Measurements from ENCODE around the gene PLEKHS1. TPM values are rescaled to one million over a fixed set of nuclear protein-coding genes. Genes with fewer than 3 reads are reported as not detected.
"Not testable (repeated sequence)": the region's sequence is repeated elsewhere in the genome, so short reads cannot be mapped to it uniquely, and the experiment has no call there.

PLEKHS1 gene
- total and polyA plus RNA-seq, 4 donors, result 0.03 to 4.1 (median 0.25) TPM

GRCh38 chr10:113822174-113822573, 70.7 kb downstream of the PLEKHS1 start:
- Histone ChIP-seq H3K4me1 (ENCODE audit: control insufficient read depth in 1 of 2, insufficient read depth in 2 of 2, low read length in 2 of 2) (no peaks in the 10 kb centered on the region), H3K9me3 (ENCODE audit: control insufficient read depth, low read length) (no peaks in the 10 kb centered on the region), H3K36me3 (ENCODE audit: control insufficient read depth in 1 of 2, insufficient read depth in 2 of 2, low read length in 1 of 2) (no peaks in the 10 kb centered on the region), H3K4me3 (ENCODE audit: low read length in 2 of 2) (no peak overlapping the region), H3K27me3 (ENCODE audit: control insufficient read depth in 1 of 2, insufficient read depth in 2 of 2, low read length in 1 of 2) (no peaks in the 10 kb centered on the region), H3K27ac (ENCODE audit: low read depth in 1 of 2, low read length in 2 of 2) (no peak overlapping the region)
- ATAC-seq (ENCODE audit: low FRiP score) (no peak), DNase-seq (no peak)
- 96 to 99% methylated on average over 7 of the region's 7 CpGs for WGBS, 2 donors
- intact Hi-C loops (cut with DNase I), result no loop called here

GRCh38 chr10:113823389-113823788, 71.9 kb downstream of the PLEKHS1 start:
- no peak for ATAC-seq (ENCODE audit: low FRiP score)
- Histone ChIP-seq H3K36me3 (ENCODE audit: control insufficient read depth in 1 of 2, insufficient read depth in 2 of 2, low read length in 1 of 2) (no peaks in the 10 kb centered on the region), H3K9me3 (ENCODE audit: control insufficient read depth, low read length) (no peaks in the 10 kb centered on the region), H3K4me3 (ENCODE audit: low read length in 2 of 2) (no peak overlapping the region), H3K4me1 (ENCODE audit: control insufficient read depth in 1 of 2, insufficient read depth in 2 of 2, low read length in 2 of 2) (no peaks in the 10 kb centered on the region), H3K27ac (ENCODE audit: low read depth in 1 of 2, low read length in 2 of 2) (no peak overlapping the region), H3K27me3 (ENCODE audit: control insufficient read depth in 1 of 2, insufficient read depth in 2 of 2, low read length in 1 of 2) (no peaks in the 10 kb centered on the region)
- 45 to 55% methylated on average over 4 of the region's 4 CpGs for whole genome bisulfite sequencing, 2 donors
- intact Hi-C loops (cut with DNase I), result no loop called here
- DNase-seq, result no peak

- DNase-seq (no peak), ATAC-seq (ENCODE audit: low FRiP score) (no peak)
- H3K4me3 ChIP-seq (ENCODE audit: low read length in 2 of 2), result no peak overlapping the region
- no peaks in the 10 kb centered on the region for H3K27me3 ChIP-seq (ENCODE audit: control insufficient read depth in 1 of 2, insufficient read depth in 2 of 2, low read length in 1 of 2)
- no peak overlapping the region for H3K27ac ChIP-seq (ENCODE audit: low read depth in 1 of 2, low read length in 2 of 2)
- no peaks in the 10 kb centered on the region for H3K4me1 ChIP-seq (ENCODE audit: control insufficient read depth in 1 of 2, insufficient read depth in 2 of 2, low read length in 2 of 2)
- intact Hi-C loops (cut with DNase I), result no loop called here
- H3K36me3 ChIP-seq (ENCODE audit: control insufficient read depth in 1 of 2, insufficient read depth in 2 of 2, low read length in 1 of 2), result no peaks in the 10 kb centered on the region
- H3K9me3 ChIP-seq (ENCODE audit: control insufficient read depth, low read length), result no peaks in the 10 kb centered on the region
- WGBS, 2 donors, result 75 to 76% methylated on average over 2 of the region's 2 CpGs
Observed at GRCh38 chr10:113825791-113826190, 74.3 kb downstream of the PLEKHS1 start.

GRCh38 chr10:113828567-113828966, 77.1 kb downstream of the PLEKHS1 start:
- ATAC-seq (ENCODE audit: low FRiP score); H3K9me3 ChIP-seq (ENCODE audit: control insufficient read depth, low read length); intact Hi-C loops (cut with DNase I); DNase-seq; H3K27ac ChIP-seq (ENCODE audit: low read depth in 1 of 2, low read length in 2 of 2); H3K4me1 ChIP-seq (ENCODE audit: control insufficient read depth in 1 of 2, insufficient read depth in 2 of 2, low read length in 2 of 2); H3K27me3 ChIP-seq (ENCODE audit: control insufficient read depth in 1 of 2, insufficient read depth in 2 of 2, low read length in 1 of 2); H3K4me3 ChIP-seq (ENCODE audit: low read length in 2 of 2); H3K36me3 ChIP-seq (ENCODE audit: control insufficient read depth in 1 of 2, insufficient read depth in 2 of 2, low read length in 1 of 2): not testable (repeated sequence)
- WGBS, 2 donors, result 89 to 93% methylated on average over 10 of the region's 10 CpGs

Small RNA genes lying within 50 kb of the gene (microRNA-seq; reads per million reads assigned to microRNA genes)
- gene MIR4483, result 0 reads per million in 2 donors

Other genes with a start within 250 kb of the PLEKHS1 start
- not detected for gene HABP2, start 198.6 kb upstream of the PLEKHS1 start, total RNA-seq
- not detected for gene HABP2, start 198.6 kb upstream of the PLEKHS1 start, polyA plus RNA-seq
- not detected for gene NRAP, start 87.6 kb upstream of the PLEKHS1 start, total RNA-seq
- gene NRAP, start 87.6 kb upstream of the PLEKHS1 start, polyA plus RNA-seq, result under 1 TPM; 0.03 to 0.88 TPM
- gene CASP7, start 71.8 kb upstream of the PLEKHS1 start, total RNA-seq, result 10 to 100 TPM; 17.6 to 22.2 TPM
- 10 to 100 TPM; 16.5 to 35.2 TPM for gene CASP7, start 71.8 kb upstream of the PLEKHS1 start, polyA plus RNA-seq
- gene DCLRE1A, start 102.4 kb downstream of the PLEKHS1 start, total RNA-seq, result 1 to 10 TPM; 3.5 to 3.8 TPM
- gene DCLRE1A, start 102.4 kb downstream of the PLEKHS1 start, polyA plus RNA-seq, result 1 to 10 TPM; 1.9 to 2.0 TPM
- gene NHLRC2, start 103.0 kb downstream of the PLEKHS1 start, total RNA-seq, result 10 to 100 TPM; 36.7 to 40.0 TPM
- 1 to 10 TPM; 2.4 to 5.2 TPM for gene NHLRC2, start 103.0 kb downstream of the PLEKHS1 start, polyA plus RNA-seq

All from aorta (tissue), 5 donors.